B cell (primary cell): ENCODE results near the gene SPG7. TPM values are rescaled to one million over a fixed set of nuclear protein-coding genes. Genes with fewer than 3 reads are reported as not detected.
A peak's percentile ranks its signal among the peaks of the same experiment; 100 is the strongest.

ENCODE experiments used
- ATAC-seq: fragments of 200-7000 bp; cut with Tn5 transposase; one replicate; pipeline ENCODE4 v1.10.0; 2021; ENCODE audit warnings: low read depth, mild to moderate bottlenecking, moderate number of reproducible peaks, moderate library complexity
- CTCF ChIA-PET: fragments of 350-600 bp; sonication (Branson Sonifier 250); formaldehyde crosslinking; loops from one replicate; lab custom pipeline; 2021; ENCODE audit warnings: antibody characterized with exemption, inconsistent platforms; lab: Charles Lee
- POLR2A ChIA-PET: fragments of 350-600 bp; sonication (Branson Sonifier 250); formaldehyde crosslinking; loops from one replicate; lab custom pipeline; 2021; ENCODE audit warnings: antibody characterized with exemption; lab: Charles Lee
- DNase-seq: peaks from one replicate; pipeline ENCODE4 v3.0.0; 2013
- H2AFZ ChIP-seq: 2 replicates; pipeline ENCODE4 v1.6.1; 2012; ENCODE audit warnings: mild to moderate bottlenecking, low read depth, low read length; ENCODE audit not compliant: insufficient read depth, poor library complexity, severe bottlenecking
- H3K27ac ChIP-seq, 2 donors: 1 replicate in 1 of 2; 2 replicates in 1 of 2; pipeline ENCODE4 v1.5.1; 2012 to 2013; ENCODE audit warnings: low read length in 2 of 2, mild to moderate bottlenecking in 2 of 2, moderate library complexity in 1 of 2
- H3K27me3 ChIP-seq, 4 experiments: fragments of 200-600 bp in 1 of 4; sonication (generic) in 1 of 4; replicated peaks in 1 of 4; 1 replicate in 2 of 4; 2 replicates in 2 of 4; pipeline versions ENCODE4 v1.6.1 to v1.7.0; 2013 to 2016; ENCODE audit warnings: low read length in 3 of 4, mild to moderate bottlenecking in 2 of 4, mixed read lengths in 1 of 4, moderate library complexity in 1 of 4; ENCODE audit not compliant: insufficient read depth in 4 of 4, control insufficient read depth in 3 of 4; ENCODE audit errors: control extremely low read depth in 1 of 4
- H3K36me3 ChIP-seq, 2 experiments: replicated peaks in 1 of 2; 1 replicate in 1 of 2; 2 replicates in 1 of 2; pipeline versions ENCODE4 v1.6.1 to v1.7.1; 2013; ENCODE audit warnings: low read length in 1 of 2; ENCODE audit not compliant: insufficient read depth in 2 of 2, control insufficient read depth in 1 of 2; ENCODE audit errors: control extremely low read depth in 1 of 2, extremely low read depth in 1 of 2
- H3K4me1 ChIP-seq, 2 donors: fragments of 200-600 bp in 1 of 2; sonication (generic) in 1 of 2; 1 replicate in 1 of 2; 2 replicates in 1 of 2; pipeline versions ENCODE4 v1.5.1 to v1.6.1; 2013 to 2017; ENCODE audit warnings: low read length in 2 of 2; ENCODE audit not compliant: control insufficient read depth in 2 of 2, insufficient read depth in 2 of 2
- H3K4me2 ChIP-seq: replicated peaks from 2 replicates; pipeline ENCODE3; 2012; ENCODE audit warnings: mild to moderate bottlenecking, low read depth, low read length; ENCODE audit not compliant: poor library complexity, severe bottlenecking
- H3K4me3 ChIP-seq, 5 experiments: fragments of 200-600 bp in 1 of 5; sonication (generic) in 1 of 5; 1 replicate in 3 of 5; 2 replicates in 2 of 5; pipeline versions ENCODE4 v1.5.1 to v1.7.0; 2011 to 2016; ENCODE audit warnings: low read length in 4 of 5, mild to moderate bottlenecking in 4 of 5, low read depth in 2 of 5, control low read depth in 1 of 5, moderate library complexity in 1 of 5; ENCODE audit not compliant: insufficient read depth in 1 of 5; ENCODE audit errors: control extremely low read depth in 1 of 5, extremely low read depth in 1 of 5
- H3K79me2 ChIP-seq: fragments of 200-600 bp; sonication (generic); one replicate; pipeline ENCODE4 v1.6.0; 2016; ENCODE audit warnings: low read length; ENCODE audit not compliant: control insufficient read depth, insufficient read depth
- H3K9ac ChIP-seq: fragments of 200-600 bp; sonication (generic); 2 replicates; pipeline ENCODE4 v1.6.1; 2017; ENCODE audit warnings: mild to moderate bottlenecking, low read length, moderate library complexity
- H3K9me3 ChIP-seq, 3 donors: one replicate each; pipeline versions ENCODE4 v1.6.1 to v1.7.1; 2013; ENCODE audit warnings: low read length in 2 of 3; ENCODE audit not compliant: control insufficient read depth in 2 of 3, insufficient read depth in 1 of 3; ENCODE audit errors: control extremely low read depth in 1 of 3
- H4K20me1 ChIP-seq: 2 replicates; pipeline ENCODE4 v1.6.0; 2012; ENCODE audit warnings: mild to moderate bottlenecking, low read length; ENCODE audit not compliant: insufficient read depth, control insufficient read depth, poor library complexity, severe bottlenecking
- H3K27ac Mint-ChIP-seq: one replicate; pipeline ENCODE4 v1.8.0; 2021; ENCODE audit warnings: mixed read lengths
- H3K27me3 Mint-ChIP-seq: one replicate; pipeline ENCODE4 v1.8.0; 2021; ENCODE audit warnings: mixed read lengths
- H3K4me1 Mint-ChIP-seq: one replicate; pipeline ENCODE4 v1.8.0; 2021; ENCODE audit warnings: mixed read lengths
- H3K4me3 Mint-ChIP-seq: one replicate; pipeline ENCODE4 v1.8.0; 2021; ENCODE audit warnings: mixed read lengths
- H3K9me3 Mint-ChIP-seq: one replicate; pipeline ENCODE4 v1.8.0; 2022; ENCODE audit warnings: mixed read lengths; ENCODE audit not compliant: insufficient read depth
- EZH2 ChIP-seq: IDR thresholded peaks from 2 replicates; pipeline ENCODE4 v1.6.1; 2012; ENCODE audit warnings: borderline replicate concordance, low read depth, mild to moderate bottlenecking, moderate library complexity, low read length; ENCODE audit not compliant: insufficient read depth, poor library complexity, severe bottlenecking
- WGBS: methylation state at CpG from one replicate; pipeline ENCODE4 v1.1.5; 2013; ENCODE audit warnings: missing lambda C conversion rate; ENCODE audit not compliant: insufficient coverage; 5-methylcytosine and 5-hydroxymethylcytosine counted together
- intact Hi-C: fragments of 100-400 bp; cut with micrococcal nuclease; formaldehyde crosslinking; loops from one replicate; pipeline ENCODE4 v1.10.0; 2022
- polyA plus RNA-seq: library from polyadenylated mRNA; depleted of rRNA; stranded (reverse); fragments of >200 nt; gene quantifications from 2 replicates; pipeline ENCODE4 v1.2.3, GENCODE V29; 2012
- total RNA-seq, 2 donors: library from RNA; stranded (reverse); fragments of 120-200 nt in 1 of 2; gene quantifications; 1 replicate in 1 of 2; 2 replicates in 1 of 2; pipeline versions ENCODE4 v1.2.3 to v1.2.4, GENCODE V29; 2013 to 2022
- TF ChIP-seq, protein P1 (sequence below): fragments of 200-600 bp; IDR thresholded peaks from one replicate; pipeline ENCODE4 v1.8.0; 2022; ENCODE audit warnings: antibody characterized with exemption, mild to moderate bottlenecking

The SPG7 gene
- total and polyA plus RNA-seq, 2 donors (not counting 1 experiment from before 2014, with no cell fraction given), result 146 to 157 TPM

GRCh38 chr16:89602273-89602951 is 94.2 kb downstream of the SPG7 start:
- ChIA-PET CTCF (interaction anchor here (0.5 to 1.4 kb wide), 3 partner anchors 13 to 206 kb away, joined by 3 to 6 read pairs (median 4); no protein-coding TSS in a partner anchor), POLR2A (interaction anchor here (0.8 kb wide), 1 partner anchor 81 kb away, joined by 3 read pairs; no protein-coding TSS in a partner anchor)
- Histone ChIP-seq H3K4me2 (peak overlapping the region; percentile 57), H3K9ac (no peak overlapping the region), H3K79me2 (no peaks in the 10 kb centered on the region), H3K4me3 (no peak overlapping the region), H2AFZ (peak overlapping the region; percentile 49), H4K20me1 (no peaks in the 10 kb centered on the region), H3K27ac (no peak overlapping the region), H3K27me3 (peaks cover 0 to 14% (median 0%) of the 10 kb centered on the region in 4 experiments), H3K36me3 (no peaks in the 10 kb centered on the region), H3K4me1 (peaks cover 7 to 10% of the 10 kb centered on the region in 2 donors), H3K9me3 (no peaks in the 10 kb centered on the region)
- Mint-ChIP-seq H3K4me3 (no peak overlapping the region), H3K9me3 (no peaks in the 10 kb centered on the region), H3K4me1 (peaks cover 7% of the 10 kb centered on the region), H3K27ac (no peak overlapping the region), H3K27me3 (peaks cover 4% of the 10 kb centered on the region)
- 5% methylated on average over 17 of the region's 22 CpGs for WGBS
- DNase-seq (no peak), ATAC-seq (peak; percentile 45)
- no peak for TF ChIP-seq EZH2
- TF ChIP-seq, protein P1, sequence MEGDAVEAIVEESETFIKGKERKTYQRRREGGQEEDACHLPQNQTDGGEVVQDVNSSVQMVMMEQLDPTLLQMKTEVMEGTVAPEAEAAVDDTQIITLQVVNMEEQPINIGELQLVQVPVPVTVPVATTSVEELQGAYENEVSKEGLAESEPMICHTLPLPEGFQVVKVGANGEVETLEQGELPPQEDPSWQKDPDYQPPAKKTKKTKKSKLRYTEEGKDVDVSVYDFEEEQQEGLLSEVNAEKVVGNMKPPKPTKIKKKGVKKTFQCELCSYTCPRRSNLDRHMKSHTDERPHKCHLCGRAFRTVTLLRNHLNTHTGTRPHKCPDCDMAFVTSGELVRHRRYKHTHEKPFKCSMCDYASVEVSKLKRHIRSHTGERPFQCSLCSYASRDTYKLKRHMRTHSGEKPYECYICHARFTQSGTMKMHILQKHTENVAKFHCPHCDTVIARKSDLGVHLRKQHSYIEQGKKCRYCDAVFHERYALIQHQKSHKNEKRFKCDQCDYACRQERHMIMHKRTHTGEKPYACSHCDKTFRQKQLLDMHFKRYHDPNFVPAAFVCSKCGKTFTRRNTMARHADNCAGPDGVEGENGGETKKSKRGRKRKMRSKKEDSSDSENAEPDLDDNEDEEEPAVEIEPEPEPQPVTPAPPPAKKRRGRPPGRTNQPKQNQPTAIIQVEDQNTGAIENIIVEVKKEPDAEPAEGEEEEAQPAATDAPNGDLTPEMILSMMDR, result no peak
- intact Hi-C loops, result no loop called here

DNA sequence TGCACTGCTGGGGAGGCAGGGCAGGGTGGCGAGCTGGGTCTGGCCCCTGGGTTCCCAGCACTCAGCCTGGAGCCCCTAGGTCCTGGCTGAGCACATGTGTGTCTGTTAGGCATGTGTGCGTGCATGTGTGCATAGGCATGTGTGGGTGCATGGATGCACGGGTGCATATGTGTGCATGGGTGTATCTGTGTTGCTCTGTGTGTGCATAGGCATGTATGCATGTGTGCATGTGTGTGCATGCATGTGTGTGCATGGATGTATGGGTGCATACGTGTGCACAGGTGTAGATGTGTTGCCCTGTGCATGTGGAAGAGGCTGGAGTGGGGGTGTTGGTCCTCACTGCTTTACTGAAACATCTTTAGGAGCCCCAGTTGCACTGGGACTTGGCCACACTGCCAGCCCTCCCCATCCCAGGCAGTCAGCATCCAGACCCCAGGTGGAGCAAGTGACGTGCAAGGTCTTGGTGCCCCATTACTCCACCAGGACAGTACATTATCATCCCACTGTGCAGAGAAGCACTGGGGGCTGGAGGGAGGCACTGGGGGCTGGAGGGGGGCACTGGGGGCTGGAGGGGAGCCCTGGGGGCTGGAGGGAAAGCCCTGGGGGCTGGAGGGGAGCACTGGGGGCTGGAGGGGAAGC is 94.9 kb downstream of the SPG7 start:
- no peaks in the 10 kb centered on the region for H3K79me2 ChIP-seq
- H2AFZ ChIP-seq, result peak overlapping the region; percentile 49
- DNase-seq (no peak), ATAC-seq (no peak)
- H3K27me3 Mint-ChIP-seq, result peaks cover 4% of the 10 kb centered on the region
- CTCF ChIA-PET, result interaction anchor here (0.5 to 1.1 kb wide), 2 partner anchors 38 to 207 kb away, joined by 3 to 6 read pairs; no protein-coding TSS in a partner anchor
- WGBS, result 54% methylated on average over 4 of the region's 5 CpGs
- no peak overlapping the region for H3K4me3 Mint-ChIP-seq
- no peak overlapping the region for H3K27ac ChIP-seq
- TF ChIP-seq, protein P1, result no peak
- no peak for TF ChIP-seq EZH2
- H3K36me3 ChIP-seq, result no peaks in the 10 kb centered on the region
- peaks cover 7% of the 10 kb centered on the region for H3K4me1 Mint-ChIP-seq
- intact Hi-C loops, result no loop called here
- no peak overlapping the region for H3K4me3 ChIP-seq
- H3K9me3 Mint-ChIP-seq, result no peaks in the 10 kb centered on the region
- no peak overlapping the region for H3K9ac ChIP-seq
- no peak overlapping the region for H3K27ac Mint-ChIP-seq
- H3K27me3 ChIP-seq, result peaks cover 0 to 14% (median 0%) of the 10 kb centered on the region in 4 experiments
- POLR2A ChIA-PET, result no interaction called here
- peak overlapping the region; percentile 57 for H3K4me2 ChIP-seq
- H4K20me1 ChIP-seq, result no peaks in the 10 kb centered on the region
- H3K9me3 ChIP-seq, result no peaks in the 10 kb centered on the region
- peaks cover 7 to 10% of the 10 kb centered on the region in 2 donors for H3K4me1 ChIP-seq
